Measurements from ENCODE around the gene MROH8. TPM values are rescaled to one million over a fixed set of nuclear protein-coding genes. Genes with fewer than 3 reads are reported as not detected.

MROH8 gene
- total and polyA plus RNA-seq, 8 donors, result 1.8 to 7.0 (median 5.3) TPM

- H3K4me3 ChIP-seq, result no peak overlapping the region
- H3K27ac ChIP-seq, result no peak overlapping the region
- ATAC-seq, result no peak
- H3K36me3 ChIP-seq, result no peaks in the 10 kb centered on the region
- no peaks in the 10 kb centered on the region for H3K4me1 ChIP-seq
- no peak for DNase-seq
- intact Hi-C loops (cut with DNase I), result no loop called here
- TF ChIP-seq CTCF (IDR thresholded peaks at IDR 0.05), result no peak
- H3K27me3 ChIP-seq, result no peaks in the 10 kb centered on the region
- H3K9me3 ChIP-seq, result no peaks in the 10 kb centered on the region
These were observed 59.9 kb downstream of the MROH8 start for GRCh38 chr20:37119356-37120036.

- H3K36me3 ChIP-seq, result no peaks in the 10 kb centered on the region
- H3K4me1 ChIP-seq, result no peaks in the 10 kb centered on the region
- TF ChIP-seq CTCF (IDR thresholded peaks at IDR 0.05), result no peak
- H3K9me3 ChIP-seq, result no peaks in the 10 kb centered on the region
- intact Hi-C loops (cut with DNase I), result no loop called here
- DNase-seq (no peak), ATAC-seq (no peak)
- no peak overlapping the region for H3K27ac ChIP-seq
- H3K4me3 ChIP-seq, result no peak overlapping the region
- H3K27me3 ChIP-seq, result no peaks in the 10 kb centered on the region
These were observed 65.3 kb downstream of the MROH8 start for GRCh38 chr20:37114012-37114411.

- no peaks in the 10 kb centered on the region for H3K27me3 ChIP-seq
- no peak overlapping the region for H3K27ac ChIP-seq
- DNase-seq (no peak), ATAC-seq (no peak)
- H3K4me1 ChIP-seq, result no peaks in the 10 kb centered on the region
- H3K4me3 ChIP-seq, result no peak overlapping the region
- no peak for TF ChIP-seq CTCF (IDR thresholded peaks at IDR 0.05)
- no peaks in the 10 kb centered on the region for H3K36me3 ChIP-seq
- intact Hi-C loops (cut with DNase I), result no loop called here
- H3K9me3 ChIP-seq, result no peaks in the 10 kb centered on the region
These were observed 67.4 kb downstream of the MROH8 start for GRCh38 chr20:37111926-37112455.

DNA sequence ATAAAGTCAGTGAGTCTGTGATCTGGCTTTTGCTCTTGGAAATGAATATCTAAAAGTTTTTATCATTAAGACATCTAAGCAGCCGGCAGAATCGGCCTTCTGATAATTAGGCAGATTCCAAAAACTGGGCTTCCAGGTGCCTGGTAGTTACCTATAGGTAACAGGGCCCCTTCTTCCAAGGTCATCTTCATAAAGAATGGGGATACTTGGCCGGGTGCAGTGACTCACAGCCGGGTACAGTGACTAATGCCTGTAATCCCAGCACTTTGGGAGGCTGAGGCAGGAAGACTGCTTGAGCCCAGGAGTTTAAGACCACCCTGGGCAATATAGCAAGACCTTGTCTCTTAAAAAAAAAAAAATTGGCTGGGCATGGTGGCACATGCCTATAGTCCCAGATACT is 70.7 kb downstream of the MROH8 start:
- no peak for ATAC-seq
- Histone ChIP-seq H3K4me1 (no peaks in the 10 kb centered on the region), H3K9me3 (no peaks in the 10 kb centered on the region), H3K4me3 (no peak overlapping the region), H3K27ac (no peak overlapping the region), H3K36me3 (no peaks in the 10 kb centered on the region), H3K27me3 (no peaks in the 10 kb centered on the region)
- no peak for TF ChIP-seq CTCF (IDR thresholded peaks at IDR 0.05)
- intact Hi-C loops (cut with DNase I), result no loop called here
- no peak for DNase-seq

GRCh38 chr20:37102571-37102970 is 76.8 kb downstream of the MROH8 start:
- H3K4me1 ChIP-seq, result no peaks in the 10 kb centered on the region
- no peak overlapping the region for H3K27ac ChIP-seq
- H3K4me3 ChIP-seq, result no peak overlapping the region
- DNase-seq (no peak), ATAC-seq (no peak)
- TF ChIP-seq CTCF (IDR thresholded peaks at IDR 0.05), result no peak
- no peaks in the 10 kb centered on the region for H3K27me3 ChIP-seq
- no peaks in the 10 kb centered on the region for H3K36me3 ChIP-seq
- H3K9me3 ChIP-seq, result no peaks in the 10 kb centered on the region
- intact Hi-C loops (cut with DNase I), result no loop called here
